CD4-positive, alpha-beta T cell treated with Interleukin-17A for 4 hours (primary cell): ENCODE results near the gene CKAP5.

Experiments used
- DNase-seq: peaks from one replicate; pipeline ENCODE4 v3.0.0-alpha.2; 2020; ENCODE audit warnings: mixed read lengths

The CKAP5 gene

GRCh38 chr11:46845740-46846509 lies at the start of gene CKAP5:
CKAP5 (minus strand) TSS chr11:46846280; CDS start chr11:46821231, 25,049 bp downstream.
- peak; percentile 86 for DNase-seq

GRCh38 chr11:46895821-46896220 lies 49.7 kb upstream of the CKAP5 start:
- no peak for DNase-seq

- DNase-seq, result no peak
These were observed 48.9 kb upstream of the CKAP5 start for GRCh38 chr11:46894961-46895360.

GRCh38 chr11:46894506-46894905 lies 48.4 kb upstream of the CKAP5 start:
- no peak for DNase-seq

GRCh38 chr11:46892838-46893237 lies 46.8 kb upstream of the CKAP5 start:
- DNase-seq, result no peak

GRCh38 chr11:46892109-46892508 lies 46.0 kb upstream of the CKAP5 start:
- no peak for DNase-seq

- no peak for DNase-seq
These were observed 44.6 kb upstream of the CKAP5 start for GRCh38 chr11:46890665-46891064.

GRCh38 chr11:46889689-46890475 lies 43.8 kb upstream of the CKAP5 start:
- peak; percentile 80 for DNase-seq

- DNase-seq, result no peak
These were observed 43.2 kb upstream of the CKAP5 start for GRCh38 chr11:46889251-46889650.

- no peak for DNase-seq
These were observed 42.6 kb upstream of the CKAP5 start for GRCh38 chr11:46888636-46889035.

GRCh38 chr11:46886211-46886610 lies 40.1 kb upstream of the CKAP5 start:
- DNase-seq, result no peak

GRCh38 chr11:46879056-46879585 lies 33.0 kb upstream of the CKAP5 start:
- no peak for DNase-seq

- DNase-seq, result no peak
These were observed 31.5 kb upstream of the CKAP5 start for GRCh38 chr11:46877580-46877979.

- DNase-seq, result no peak
These were observed 30.4 kb upstream of the CKAP5 start for GRCh38 chr11:46876471-46876870.

- DNase-seq, result no peak
These were observed 28.5 kb upstream of the CKAP5 start for GRCh38 chr11:46874586-46874985.

GRCh38 chr11:46868912-46869311 lies 22.8 kb upstream of the CKAP5 start:
- no peak for DNase-seq

GRCh38 chr11:46865340-46865739 lies 19.3 kb upstream of the CKAP5 start:
- no peak for DNase-seq

GRCh38 chr11:46860218-46860617 lies 14.1 kb upstream of the CKAP5 start:
- DNase-seq, result no peak

- DNase-seq, result no peak
These were observed 13.0 kb upstream of the CKAP5 start for GRCh38 chr11:46858920-46859546.

GRCh38 chr11:46857666-46858065 lies 11.6 kb upstream of the CKAP5 start:
- DNase-seq, result no peak

- no peak for DNase-seq
These were observed 10.7 kb upstream of the CKAP5 start for GRCh38 chr11:46856605-46857343.

- DNase-seq, result no peak
These were observed 9.8 kb upstream of the CKAP5 start for GRCh38 chr11:46855863-46856262.

GRCh38 chr11:46855167-46855566 lies 9.1 kb upstream of the CKAP5 start:
- DNase-seq, result no peak
